H9 (cell line): Measurements from ENCODE around the gene IGFL2. TPM values are rescaled to one million over a fixed set of nuclear protein-coding genes. Genes with fewer than 3 reads are reported as not detected.
"Not testable (repeated sequence)": the region's sequence is repeated elsewhere in the genome, so short reads cannot be mapped to it uniquely, and the experiment has no call there.

ENCODE experiments used
- DNase-seq: peaks from one replicate; pipeline ENCODE4 v3.0.0-alpha.2; 2017
- H2AFZ ChIP-seq: one replicate; pipeline ENCODE4 v1.6.1; 2013; ENCODE audit warnings: mild to moderate bottlenecking, low read length, control low read depth, moderate library complexity
- H2AK5ac ChIP-seq: 2 replicates; pipeline ENCODE4 v1.6.1; 2013; ENCODE audit warnings: low read length, control low read depth, mixed read lengths; ENCODE audit not compliant: insufficient read length
- H2BK120ac ChIP-seq: one replicate; pipeline ENCODE4 v1.6.1; 2013; ENCODE audit warnings: low read depth, mild to moderate bottlenecking, low read length, control low read depth, inconsistent platforms; ENCODE audit not compliant: poor library complexity, severe bottlenecking
- H2BK12ac ChIP-seq: 2 replicates; pipeline ENCODE4 v1.6.1; 2013; ENCODE audit warnings: low read length, control low read depth, mixed read lengths, low read depth; ENCODE audit not compliant: insufficient read length
- H2BK15ac ChIP-seq: 2 replicates; pipeline ENCODE4 v1.6.1; 2013; ENCODE audit warnings: low read depth, low read length, control low read depth
- H2BK20ac ChIP-seq: one replicate; pipeline ENCODE4 v1.6.1; 2013; ENCODE audit warnings: low read depth, mild to moderate bottlenecking, low read length, control low read depth, inconsistent platforms; ENCODE audit not compliant: poor library complexity, severe bottlenecking
- H2BK5ac ChIP-seq: 2 replicates; pipeline ENCODE4 v1.6.1; 2013; ENCODE audit warnings: low read length, control low read depth, mixed read lengths; ENCODE audit not compliant: insufficient read length
- H3K14ac ChIP-seq: 2 replicates; pipeline ENCODE4 v1.6.1; 2013; ENCODE audit warnings: low read length, control low read depth; ENCODE audit not compliant: insufficient read depth
- H3K18ac ChIP-seq: 2 replicates; pipeline ENCODE4 v1.6.1; 2013; ENCODE audit warnings: low read depth, mild to moderate bottlenecking, mixed read lengths, low read length, control low read depth; ENCODE audit not compliant: insufficient read length
- H3K23ac ChIP-seq: 2 replicates; pipeline ENCODE4 v1.6.1; 2013; ENCODE audit warnings: low read length, control low read depth, mixed read lengths, low read depth; ENCODE audit not compliant: insufficient read length
- H3K23me2 ChIP-seq: 2 replicates; pipeline ENCODE4 v1.6.1; 2013; ENCODE audit warnings: low read depth, mild to moderate bottlenecking, mixed read lengths, low read length, control low read depth; ENCODE audit not compliant: insufficient read length, poor library complexity, severe bottlenecking
- H3K27ac ChIP-seq: 2 replicates; pipeline ENCODE4 v1.5.1; 2013; ENCODE audit warnings: low read length, control low read depth, mixed read lengths, low read depth; ENCODE audit not compliant: insufficient read length
- H3K27me3 ChIP-seq: 2 replicates; pipeline ENCODE4 v1.6.1; 2013; ENCODE audit warnings: low read length, control low read depth, inconsistent platforms; ENCODE audit not compliant: insufficient read depth
- H3K4ac ChIP-seq: 2 replicates; pipeline ENCODE4 v1.6.1; 2013; ENCODE audit warnings: low read depth, mild to moderate bottlenecking, control low read depth, inconsistent platforms, low read length, moderate library complexity
- H3K4me1 ChIP-seq: 2 replicates; pipeline ENCODE4 v1.6.1; 2013; ENCODE audit warnings: low read length, control low read depth, inconsistent platforms; ENCODE audit not compliant: insufficient read depth
- H3K4me2 ChIP-seq: 2 replicates; pipeline ENCODE4 v1.6.1; 2013; ENCODE audit warnings: low read length, control low read depth, mixed read lengths; ENCODE audit not compliant: insufficient read length, insufficient read depth
- H3K56ac ChIP-seq: 2 replicates; pipeline ENCODE4 v1.6.1; 2013; ENCODE audit warnings: low read depth, mild to moderate bottlenecking, mixed read lengths, low read length, control low read depth; ENCODE audit not compliant: insufficient read length
- H3K79me1 ChIP-seq: 2 replicates; pipeline ENCODE4 v1.6.1; 2013; ENCODE audit warnings: low read depth, mild to moderate bottlenecking, moderate library complexity, low read length, control low read depth, inconsistent platforms; ENCODE audit not compliant: insufficient read depth, poor library complexity, severe bottlenecking
- H3K79me2 ChIP-seq: 2 replicates; pipeline ENCODE4 v1.6.1; 2013; ENCODE audit warnings: low read length, control low read depth, inconsistent platforms; ENCODE audit not compliant: insufficient read depth
- H3K9ac ChIP-seq: 2 replicates; pipeline ENCODE4 v1.6.1; 2013; ENCODE audit warnings: low read length, control low read depth, mixed read lengths; ENCODE audit not compliant: insufficient read length; ENCODE audit errors: extremely low read depth
- H3K9me3 ChIP-seq: one replicate; pipeline ENCODE4 v1.6.1; 2013; ENCODE audit warnings: low read depth, low read length, inconsistent platforms; ENCODE audit not compliant: control insufficient read depth
- H3T11ph ChIP-seq: one replicate; pipeline ENCODE4 v1.6.1; 2013; ENCODE audit warnings: mild to moderate bottlenecking, low read length, control low read depth, inconsistent platforms
- H4K20me1 ChIP-seq: one replicate; pipeline ENCODE4 v1.6.1; 2013; ENCODE audit not compliant: control insufficient read depth, insufficient read length, insufficient read depth
- H4K5ac ChIP-seq: 2 replicates; pipeline ENCODE4 v1.6.1; 2013; ENCODE audit warnings: low read depth, mild to moderate bottlenecking, mixed read lengths, low read length, control low read depth; ENCODE audit not compliant: insufficient read length
- H4K8ac ChIP-seq: replicated peaks from 2 replicates; pipeline ENCODE4 v1.6.1; 2013; ENCODE audit warnings: low read length, control low read depth, mixed read lengths, low read depth; ENCODE audit not compliant: insufficient read length
- H4K91ac ChIP-seq: 2 replicates; pipeline ENCODE4 v1.6.1; 2013; ENCODE audit warnings: low read depth, mild to moderate bottlenecking, moderate library complexity, mixed read lengths, low read length, control low read depth; ENCODE audit not compliant: insufficient read length
- H3K27ac Mint-ChIP-seq, 3 experiments: 2 replicates in 2 of 3; 3 replicates in 1 of 3; pipeline ENCODE4 v1.8.0; 2020 to 2021; ENCODE audit warnings: mixed read lengths in 3 of 3, mild to moderate bottlenecking in 1 of 3, moderate library complexity in 1 of 3
- H3K27me3 Mint-ChIP-seq: 2 replicates; pipeline ENCODE4 v1.8.0; 2021; ENCODE audit warnings: low read depth, mild to moderate bottlenecking, moderate library complexity, mixed read lengths
- H3K36me3 Mint-ChIP-seq, 3 experiments: 2 replicates in 2 of 3; 3 replicates in 1 of 3; pipeline ENCODE4 v1.8.0; 2020 to 2021; ENCODE audit warnings: low read depth in 3 of 3, mixed read lengths in 3 of 3; ENCODE audit not compliant: insufficient read depth in 1 of 3
- H3K4me1 Mint-ChIP-seq, 2 experiments: 2 replicates each; pipeline ENCODE4 v1.8.0; 2020; ENCODE audit warnings: mixed read lengths in 2 of 2
- H3K4me3 Mint-ChIP-seq, 2 experiments: 2 replicates in 1 of 2; 3 replicates in 1 of 2; pipeline ENCODE4 v1.8.0; 2020 to 2021; ENCODE audit warnings: mild to moderate bottlenecking in 2 of 2, mixed read lengths in 2 of 2, moderate library complexity in 1 of 2
- H3K9me3 Mint-ChIP-seq, 2 experiments: 2 replicates in 1 of 2; 3 replicates in 1 of 2; pipeline ENCODE4 v1.8.0; 2020; ENCODE audit warnings: mild to moderate bottlenecking in 2 of 2, mixed read lengths in 2 of 2, moderate library complexity in 1 of 2
- WGBS: extraction: QIAGEN DNeasy Blood & Tissue Kit; methylation state at CpG from one replicate; pipeline ENCODE4 v1.1.7; 2013; ENCODE audit warnings: missing lambda C conversion rate, low lambda C conversion rate, mixed read lengths; ENCODE audit not compliant: insufficient read length; ENCODE audit errors: extremely low coverage; 5-methylcytosine and 5-hydroxymethylcytosine counted together
- total RNA-seq: library from RNA; stranded (reverse); gene quantifications from 2 replicates; pipeline ENCODE4 v1.2.1, GENCODE V29; 2021
- TF ChIP-seq, protein P1 (sequence below): fragments of 200-600 bp; sonication (generic); conservative IDR thresholded peaks from 3 replicates; pipeline ENCODE4 v1.8.0; 2021; ENCODE audit warnings: antibody characterized with exemption, mild to moderate bottlenecking

Gene IGFL2
- total RNA-seq, 1 experiment from 2014 or later, result not detected

DNA sequence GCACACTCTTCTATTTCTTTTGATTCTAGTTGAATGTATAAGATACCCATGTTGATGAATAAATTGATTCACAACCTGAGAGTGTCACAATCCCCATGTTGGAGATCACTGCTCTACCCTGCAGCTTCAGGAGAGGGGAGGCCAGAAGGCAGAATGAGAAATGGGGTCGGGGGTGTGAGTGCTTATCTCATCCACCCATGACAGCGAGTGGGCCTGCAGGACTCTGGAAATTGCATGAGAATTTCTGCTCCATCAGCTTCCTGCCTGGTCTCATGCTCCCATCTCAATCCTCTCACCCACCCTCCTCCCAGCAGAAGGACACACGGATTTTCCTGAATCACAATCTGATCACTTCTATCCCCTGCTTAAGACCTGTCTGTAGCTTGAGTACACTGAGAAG lies 58.6 kb downstream of the IGFL2 start:
- no peak for DNase-seq
- Mint-ChIP-seq H3K27ac (no peak overlapping the region), H3K27me3 (peaks cover 19% of the 10 kb centered on the region), H3K9me3 (peaks cover 11 to 21% of the 10 kb centered on the region in 2 experiments), H3K36me3 (peaks cover 0 to 9% (median 0%) of the 10 kb centered on the region in 3 experiments; a peak in 4 of 7 replicates), H3K4me3 (no peak overlapping the region), H3K4me1 (peaks cover 11 to 17% of the 10 kb centered on the region in 2 experiments)
- H4K8ac ChIP-seq, result no peak overlapping the region
- H3K79me2 ChIP-seq, result no peaks in the 10 kb centered on the region
- no peak overlapping the region for H2AK5ac ChIP-seq
- H2BK120ac ChIP-seq, result no peak overlapping the region
- no peak overlapping the region for H3T11ph ChIP-seq
- H3K14ac ChIP-seq, result no peak overlapping the region
- no peak overlapping the region for H4K91ac ChIP-seq
- H3K23me2 ChIP-seq, result no peaks in the 10 kb centered on the region
- no peaks in the 10 kb centered on the region for H3K27me3 ChIP-seq
- peaks cover 4% of the 10 kb centered on the region for H3K4me1 ChIP-seq
- WGBS, result no CpG with 5 or more reads among the region's 3 CpGs
- no peaks in the 10 kb centered on the region for H4K20me1 ChIP-seq
- no peak overlapping the region for H3K18ac ChIP-seq
- no peak overlapping the region for H2AFZ ChIP-seq
- TF ChIP-seq, protein P1, sequence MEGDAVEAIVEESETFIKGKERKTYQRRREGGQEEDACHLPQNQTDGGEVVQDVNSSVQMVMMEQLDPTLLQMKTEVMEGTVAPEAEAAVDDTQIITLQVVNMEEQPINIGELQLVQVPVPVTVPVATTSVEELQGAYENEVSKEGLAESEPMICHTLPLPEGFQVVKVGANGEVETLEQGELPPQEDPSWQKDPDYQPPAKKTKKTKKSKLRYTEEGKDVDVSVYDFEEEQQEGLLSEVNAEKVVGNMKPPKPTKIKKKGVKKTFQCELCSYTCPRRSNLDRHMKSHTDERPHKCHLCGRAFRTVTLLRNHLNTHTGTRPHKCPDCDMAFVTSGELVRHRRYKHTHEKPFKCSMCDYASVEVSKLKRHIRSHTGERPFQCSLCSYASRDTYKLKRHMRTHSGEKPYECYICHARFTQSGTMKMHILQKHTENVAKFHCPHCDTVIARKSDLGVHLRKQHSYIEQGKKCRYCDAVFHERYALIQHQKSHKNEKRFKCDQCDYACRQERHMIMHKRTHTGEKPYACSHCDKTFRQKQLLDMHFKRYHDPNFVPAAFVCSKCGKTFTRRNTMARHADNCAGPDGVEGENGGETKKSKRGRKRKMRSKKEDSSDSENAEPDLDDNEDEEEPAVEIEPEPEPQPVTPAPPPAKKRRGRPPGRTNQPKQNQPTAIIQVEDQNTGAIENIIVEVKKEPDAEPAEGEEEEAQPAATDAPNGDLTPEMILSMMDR, result no peak
- no peak overlapping the region for H2BK15ac ChIP-seq
- H2BK20ac ChIP-seq, result no peak overlapping the region
- H3K4ac ChIP-seq, result no peak overlapping the region
- no peak overlapping the region for H3K27ac ChIP-seq
- H3K9ac ChIP-seq, result no peak overlapping the region
- no peaks in the 10 kb centered on the region for H3K79me1 ChIP-seq
- H2BK12ac ChIP-seq, result no peak overlapping the region
- no peak overlapping the region for H4K5ac ChIP-seq
- H2BK5ac ChIP-seq, result no peak overlapping the region
- H3K9me3 ChIP-seq, result peaks cover 5% of the 10 kb centered on the region
- H3K23ac ChIP-seq, result no peak overlapping the region
- no peak overlapping the region for H3K56ac ChIP-seq
- H3K4me2 ChIP-seq, result no peak overlapping the region

DNA sequence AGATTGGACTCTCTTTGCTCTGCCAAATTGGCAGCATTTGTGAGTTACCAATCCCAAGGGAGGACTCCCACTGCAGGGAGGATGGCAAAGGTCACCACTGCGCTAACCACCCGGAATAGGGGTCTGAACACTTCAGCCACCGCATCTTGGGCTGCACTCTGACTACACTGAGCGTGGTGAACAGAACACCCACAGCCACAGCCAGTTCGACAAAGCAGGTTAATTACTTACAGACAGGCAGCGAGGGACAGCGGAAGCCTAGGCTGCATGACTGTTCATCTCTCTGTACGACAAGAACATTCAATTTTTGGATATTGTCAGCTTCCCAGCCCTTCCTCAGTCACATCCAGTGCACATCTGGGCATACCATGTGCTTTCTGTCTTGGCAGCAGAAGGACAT lies 59.8 kb downstream of the IGFL2 start:
- not testable (repeated sequence) for H3K56ac ChIP-seq, H2BK12ac ChIP-seq, H2BK5ac ChIP-seq, H2AK5ac ChIP-seq, H3K9ac ChIP-seq, H4K91ac ChIP-seq, H4K20me1 ChIP-seq, H3K18ac ChIP-seq, H3K36me3 Mint-ChIP-seq, H3K23me2 ChIP-seq, DNase-seq, H3K79me1 ChIP-seq, H3K4me2 ChIP-seq, H3K23ac ChIP-seq, H4K8ac ChIP-seq, H3K4me3 Mint-ChIP-seq, H2AFZ ChIP-seq, H2BK120ac ChIP-seq, H3K27me3 ChIP-seq, H3K4me1 ChIP-seq, H3K9me3 ChIP-seq, H4K5ac ChIP-seq, H3K14ac ChIP-seq, H3K4ac ChIP-seq, H3K79me2 ChIP-seq, H2BK20ac ChIP-seq, H2BK15ac ChIP-seq, H3K27ac Mint-ChIP-seq, H3K9me3 Mint-ChIP-seq, H3K27ac ChIP-seq, H3T11ph ChIP-seq
- H3K27me3 Mint-ChIP-seq, result peaks cover 11% of the 10 kb centered on the region
- WGBS, result no CpG with 5 or more reads among the region's 8 CpGs
- H3K4me1 Mint-ChIP-seq, result peaks cover 19 to 28% of the 10 kb centered on the region in 2 experiments
